H1 (cell line): Measurements from ENCODE around the gene SLC12A4. TPM values are rescaled to one million over a fixed set of nuclear protein-coding genes. Genes with fewer than 3 reads are reported as not detected.

Experiments
- CTCF ChIA-PET: fragments of 300-600 bp; sonication (Branson Sonifier 250); formaldehyde crosslinking; loops from one replicate; lab custom pipeline; 2021; ENCODE audit not compliant: partially characterized antibody; lab: Charles Lee
- POLR2A ChIA-PET: fragments of 300-600 bp; sonication (Branson Sonifier 250); formaldehyde crosslinking; loops from one replicate; lab custom pipeline; 2021; ENCODE audit warnings: inconsistent platforms; ENCODE audit not compliant: partially characterized antibody; lab: Charles Lee
- DNase-seq, 2 experiments: peaks; one replicate each; pipeline versions ENCODE4 v3.0.0 to v3.0.0-alpha.2; 2010 to 2022; ENCODE audit warnings: low spot score in 2 of 2, low read depth in 1 of 2, mixed read lengths in 1 of 2
- FAIRE-seq: peaks from 2 replicates; lab custom pipeline; 2011; peaks lifted over from hg19 to GRCh38; lab: Jason Lieb, UNC
- H2AFZ ChIP-seq: 2 replicates; pipeline ENCODE4 v1.8.1; 2012; ENCODE audit warnings: low read length, inconsistent platforms
- H2AK5ac ChIP-seq: 2 replicates; pipeline ENCODE4 v1.6.1; 2013; ENCODE audit warnings: low read depth, low read length
- H2BK120ac ChIP-seq: replicated peaks from 2 replicates; pipeline ENCODE3; 2013; ENCODE audit warnings: low read depth, low read length, inconsistent platforms
- H2BK12ac ChIP-seq: 2 replicates; pipeline ENCODE4 v1.6.1; 2013; ENCODE audit warnings: low read depth, low read length
- H2BK15ac ChIP-seq: 2 replicates; pipeline ENCODE4 v1.6.1; 2013; ENCODE audit warnings: low read length
- H2BK20ac ChIP-seq: 2 replicates; pipeline ENCODE4 v1.6.1; 2013; ENCODE audit warnings: low read length
- H2BK5ac ChIP-seq: 2 replicates; pipeline ENCODE4 v1.6.1; 2013; ENCODE audit warnings: low read depth, low read length
- H3K14ac ChIP-seq: 2 replicates; pipeline ENCODE4 v1.6.1; 2013; ENCODE audit warnings: inconsistent platforms; ENCODE audit not compliant: insufficient read length
- H3K18ac ChIP-seq: 2 replicates; pipeline ENCODE4 v1.6.1; 2013; ENCODE audit warnings: low read length; ENCODE audit errors: extremely low read depth
- H3K23ac ChIP-seq: 2 replicates; pipeline ENCODE4 v1.6.1; 2013; ENCODE audit warnings: inconsistent platforms; ENCODE audit not compliant: insufficient read length
- H3K23me2 ChIP-seq: 2 replicates; pipeline ENCODE4 v1.6.1; 2013; ENCODE audit warnings: low read depth, low read length
- H3K27ac ChIP-seq: 2 replicates; pipeline ENCODE4 v1.6.1; 2011; ENCODE audit warnings: low read depth, low read length, inconsistent platforms
- H3K27me3 ChIP-seq, 4 experiments: replicated peaks in 1 of 4; 1 replicate in 1 of 4; 2 replicates in 3 of 4; pipeline versions ENCODE4 v1.6.1 to v1.8.1; 2011 to 2013; ENCODE audit warnings: low read length in 3 of 4, mild to moderate bottlenecking in 3 of 4, inconsistent platforms in 2 of 4, mixed read lengths in 2 of 4, moderate library complexity in 1 of 4; ENCODE audit not compliant: control insufficient read depth in 3 of 4, insufficient read depth in 3 of 4; ENCODE audit errors: extremely low read depth in 1 of 4
- H3K36me3 ChIP-seq, 4 experiments: 2 replicates each; pipeline versions ENCODE4 v1.6.1 to v1.8.1; 2011 to 2013; ENCODE audit warnings: mild to moderate bottlenecking in 4 of 4, low read length in 3 of 4, moderate library complexity in 2 of 4, control low read depth in 1 of 4, inconsistent platforms in 1 of 4; ENCODE audit not compliant: insufficient read depth in 4 of 4, control insufficient read depth in 2 of 4
- H3K4ac ChIP-seq: replicated peaks from 2 replicates; pipeline ENCODE3; 2013; ENCODE audit warnings: low read length, low read depth, mixed read lengths, inconsistent platforms; ENCODE audit not compliant: insufficient read length
- H3K4me1 ChIP-seq, 4 experiments: replicated peaks in 1 of 4; 1 replicate in 1 of 4; 2 replicates in 3 of 4; pipeline versions ENCODE4 v1.6.1 to v1.8.1; 2011 to 2013; ENCODE audit warnings: low read length in 3 of 4, inconsistent platforms in 2 of 4, mixed read lengths in 1 of 4; ENCODE audit not compliant: insufficient read depth in 4 of 4, control insufficient read depth in 3 of 4
- H3K4me2 ChIP-seq, 2 experiments: 2 replicates each; pipeline versions ENCODE4 v1.6.1 to v1.8.1; 2011 to 2013; ENCODE audit warnings: low read depth in 2 of 2, low read length in 2 of 2, control low read depth in 1 of 2, inconsistent platforms in 1 of 2, mild to moderate bottlenecking in 1 of 2; ENCODE audit not compliant: insufficient read depth in 1 of 2
- H3K4me3 ChIP-seq, 4 experiments: fragments of 200-600, 300-600 bp in 1 of 4; sonication (generic), shearing (Covaris generic), sonication (Bioruptor Twin) in 1 of 4; 2 replicates each; pipeline versions ENCODE4 v1.5.1 to v1.8.1; 2011 to 2016; ENCODE audit warnings: low read length in 4 of 4, low read depth in 3 of 4, control low read depth in 2 of 4, inconsistent platforms in 2 of 4, mild to moderate bottlenecking in 2 of 4, mixed read lengths in 1 of 4, moderate library complexity in 1 of 4; ENCODE audit not compliant: insufficient read depth in 2 of 4; ENCODE audit errors: extremely low read depth in 1 of 4
- H3K56ac ChIP-seq: replicated peaks from 2 replicates; pipeline ENCODE3; 2013; ENCODE audit warnings: low read depth, mild to moderate bottlenecking, mixed read lengths, low read length, inconsistent platforms; ENCODE audit not compliant: insufficient read length
- H3K79me1 ChIP-seq: 2 replicates; pipeline ENCODE4 v1.6.1; 2013; ENCODE audit warnings: low read depth, low read length, control low read depth
- H3K79me2 ChIP-seq, 2 experiments: 2 replicates each; pipeline versions ENCODE4 v1.6.1 to v1.8.1; 2012 to 2013; ENCODE audit warnings: low read length in 2 of 2, mild to moderate bottlenecking in 2 of 2, inconsistent platforms in 1 of 2; ENCODE audit not compliant: insufficient read depth in 2 of 2, control insufficient read depth in 1 of 2
- H3K9ac ChIP-seq, 4 experiments: replicated peaks in 1 of 4; 1 replicate in 1 of 4; 2 replicates in 3 of 4; pipeline versions ENCODE4 v1.6.1 to v1.8.1; 2011 to 2013; ENCODE audit warnings: low read depth in 3 of 4, low read length in 3 of 4, control low read depth in 2 of 4, mild to moderate bottlenecking in 2 of 4, moderate library complexity in 2 of 4, inconsistent platforms in 1 of 4; ENCODE audit errors: extremely low read depth in 1 of 4
- H3K9me3 ChIP-seq, 2 experiments: 2 replicates each; pipeline versions ENCODE4 v1.6.1 to v1.8.1; 2012 to 2013; ENCODE audit warnings: mild to moderate bottlenecking in 2 of 2, moderate library complexity in 2 of 2, control low read depth in 1 of 2, inconsistent platforms in 1 of 2, low read depth in 1 of 2, low read length in 1 of 2, mixed read lengths in 1 of 2; ENCODE audit not compliant: insufficient read depth in 2 of 2
- H4K20me1 ChIP-seq, 2 experiments: replicated peaks in 1 of 2; 2 replicates each; pipeline versions ENCODE3 to v1.8.1; 2011 to 2013; ENCODE audit warnings: inconsistent platforms in 2 of 2, low read length in 2 of 2, mild to moderate bottlenecking in 1 of 2; ENCODE audit not compliant: insufficient read depth in 2 of 2, control insufficient read depth in 1 of 2
- H4K5ac ChIP-seq: 2 replicates; pipeline ENCODE4 v1.6.1; 2013; ENCODE audit warnings: low read length, low read depth, mixed read lengths, inconsistent platforms; ENCODE audit not compliant: insufficient read length
- H4K8ac ChIP-seq: 2 replicates; pipeline ENCODE4 v1.8.0; 2013; ENCODE audit warnings: mild to moderate bottlenecking, moderate library complexity, low read length, inconsistent platforms; ENCODE audit not compliant: insufficient read depth; ENCODE audit errors: extremely low read depth
- H4K91ac ChIP-seq: replicated peaks from 2 replicates; pipeline ENCODE3; 2013; ENCODE audit warnings: low read length, mixed read lengths, inconsistent platforms; ENCODE audit not compliant: insufficient read length
- EZH2 ChIP-seq: fragments of 200-600 bp; sonication (generic); IDR thresholded peaks from 2 replicates; pipeline ENCODE4 v1.7.1; 2012; ENCODE audit warnings: low read depth, mild to moderate bottlenecking, moderate library complexity, low read length, inconsistent platforms; ENCODE audit not compliant: severe bottlenecking
- RNF2 ChIP-seq: fragments of 200-900, 300-1000 bp; sonication (generic); IDR thresholded peaks from 2 replicates; pipeline ENCODE4 v1.7.1; 2016; ENCODE audit warnings: borderline replicate concordance, low read depth, mild to moderate bottlenecking, antibody characterized with exemption, low read length; ENCODE audit not compliant: poor library complexity, severe bottlenecking; ENCODE audit errors: missing control alignments
- SIRT6 ChIP-seq: IDR thresholded peaks from one replicate; pipeline ENCODE4 v1.7.1; 2012; ENCODE audit warnings: low read length, inconsistent platforms
- SP2 ChIP-seq: IDR thresholded peaks from 2 replicates; pipeline ENCODE4 v1.6.1; 2012; ENCODE audit warnings: mild to moderate bottlenecking, low read length, inconsistent platforms
- WGBS, 2 experiments: shearing (Covaris generic) in 1 of 2; methylation state at CpG; one replicate each; pipeline versions ENCODE4 v1.1.6 to v1.1.7; 2013 to 2015; ENCODE audit warnings: low lambda C conversion rate in 2 of 2, mixed read lengths in 2 of 2, inconsistent platforms in 1 of 2, low coverage in 1 of 2, missing lambda C conversion rate in 1 of 2; ENCODE audit not compliant: insufficient replicate concordance in 2 of 2, insufficient coverage in 1 of 2, insufficient read length in 1 of 2; ENCODE audit errors: extremely low coverage in 1 of 2, missing lambda C conversion rate in 1 of 2; 5-methylcytosine and 5-hydroxymethylcytosine counted together
- polyA plus RNA-seq, 7 experiments: library from polyadenylated mRNA; depleted of rRNA in 3 of 7; stranded (reverse) in 5 of 7; unstranded in 2 of 7; fragments of >200 nt in 5 of 7; fragments of 200-250 nt in 2 of 7; gene quantifications; 1 replicate in 5 of 7; 2 replicates in 1 of 7; 4 replicates in 1 of 7; pipeline versions ENCODE4 v1.2.1 to v1.2.3, GENCODE V29; 2011 to 2013; ENCODE audit warnings: missing spikeins in 2 of 7, mixed read lengths in 2 of 7
- total RNA-seq: library from RNA; stranded (reverse); fragmentation: NEBNext Ultra II Directional; extraction: Animal tissue kit (Norgen Biotek cat#: 25700); gene quantifications from 2 replicates; pipeline ENCODE4 v1.2.1, GENCODE V29; 2021

The SLC12A4 gene
- total and polyA plus RNA-seq, 2 of the 8 experiments (the other 6 are each of a cell fraction or from before 2014, with no cell fraction given) = 41.3 to 49.3 TPM

DNA sequence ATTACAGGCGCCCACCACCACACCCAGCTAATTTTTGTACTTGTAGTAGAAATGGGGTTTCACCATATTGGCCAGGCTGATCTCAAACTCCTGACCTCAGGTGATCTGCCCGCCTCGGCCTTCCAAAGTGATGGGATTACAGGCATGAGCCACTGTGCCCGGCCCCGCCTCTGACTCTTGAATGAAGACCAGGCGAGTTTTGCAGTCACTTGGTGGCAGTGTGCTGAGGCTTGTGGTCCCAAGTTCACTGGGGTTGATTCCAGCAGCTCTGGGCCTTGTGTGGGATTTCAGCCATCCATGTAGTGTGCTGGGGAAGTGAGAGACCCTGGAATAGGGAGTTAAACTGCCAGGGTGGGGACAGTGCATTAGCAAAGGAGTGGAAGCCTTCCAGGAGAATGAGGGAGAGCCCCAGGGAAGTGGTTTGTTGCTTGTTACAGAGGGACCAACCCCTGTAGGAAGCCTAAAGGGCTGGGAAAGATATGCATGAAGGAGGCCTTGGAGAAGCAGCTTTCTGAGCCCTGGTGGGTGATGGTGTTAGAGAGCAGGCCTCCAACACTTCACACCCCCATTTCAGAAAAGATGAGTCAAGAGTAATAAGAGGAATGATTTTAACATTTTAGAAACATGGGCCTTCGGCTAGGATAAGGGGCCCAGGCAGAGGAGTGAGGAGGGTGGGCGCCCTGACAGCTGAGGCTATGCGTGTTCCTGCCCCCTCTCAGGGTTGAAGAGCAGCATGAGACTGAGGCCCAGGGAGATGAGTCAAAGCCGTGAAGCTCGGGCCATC is 60.8 kb downstream of the SLC12A4 start:
- H4K8ac ChIP-seq = no peak overlapping the region
- no peaks in the 10 kb centered on the region for H3K9me3 ChIP-seq
- no peak overlapping the region for H2BK12ac ChIP-seq
- H4K5ac ChIP-seq = no peak overlapping the region
- H3K56ac ChIP-seq = no peak overlapping the region
- no peak overlapping the region for H4K91ac ChIP-seq
- H3K79me1 ChIP-seq = peaks cover 8% of the 10 kb centered on the region; the same call in 1 of the 2 replicates
- peaks cover 0 to 17% (median 5%) of the 10 kb centered on the region in 4 experiments; a peak in 5 of 8 replicates for H3K36me3 ChIP-seq
- no peaks in the 10 kb centered on the region for H3K27me3 ChIP-seq
- H4K20me1 ChIP-seq = peaks cover 2 to 4% of the 10 kb centered on the region in 2 experiments
- no peak overlapping the region for H3K9ac ChIP-seq
- no peak overlapping the region for H3K4me3 ChIP-seq
- no peaks in the 10 kb centered on the region for H3K4me1 ChIP-seq
- TF ChIP-seq SP2 (no peak), SIRT6 (no peak), EZH2 (no peak), RNF2 (no peak)
- H2AK5ac ChIP-seq = no peak overlapping the region
- H3K23ac ChIP-seq = no peak overlapping the region
- ChIA-PET POLR2A (interaction anchor here (1.8 kb wide), 1 partner anchor 11 kb away, joined by 4 read pairs; no protein-coding TSS in a partner anchor), CTCF (interaction anchor here (0.6 to 7.6 kb wide), 8 partner anchors 14 to 940 kb away, joined by 3 to 74 read pairs (median 4); partner anchors contain the start of genes CTRL, LCAT, NRN1L and PSKH1)
- no peak overlapping the region for H3K18ac ChIP-seq
- no peak overlapping the region for H3K27ac ChIP-seq
- FAIRE-seq (no peak), DNase-seq (no peak)
- H3K79me2 ChIP-seq = no peaks in the 10 kb centered on the region
- H2AFZ ChIP-seq = no peak overlapping the region
- H2BK120ac ChIP-seq = no peak overlapping the region
- no peaks in the 10 kb centered on the region; the same call in 1 of the 2 replicates for H3K23me2 ChIP-seq
- no peak overlapping the region for H3K14ac ChIP-seq
- 90% methylated on average over 11 of the region's 11 CpGs; no CpG with 5 or more reads in 1 of the 2 experiments for WGBS, 2 experiments
- no peak overlapping the region for H2BK5ac ChIP-seq
- no peak overlapping the region for H2BK20ac ChIP-seq
- H3K4me2 ChIP-seq = no peak overlapping the region
- H2BK15ac ChIP-seq = no peak overlapping the region
- no peak overlapping the region for H3K4ac ChIP-seq
